Neural progenitor cell (in vitro differentiated cells): ENCODE measurements around the gene RPL10. TPM values are rescaled to one million over a fixed set of nuclear protein-coding genes. Genes with fewer than 3 reads are reported as not detected.

Source experiments
- DNase-seq: peaks from one replicate; pipeline ENCODE4 v3.0.0-alpha.2; 2016; ENCODE audit warnings: low spot score
- H2AFZ ChIP-seq: fragments of 200-600 bp; sonication (generic); replicated peaks from 2 replicates; pipeline ENCODE4 v1.6.1; 2016; ENCODE audit warnings: antibody characterized with exemption
- H3F3A ChIP-seq: fragments of 200-600 bp; sonication (generic); 2 replicates; pipeline ENCODE4 v1.6.1; 2016; ENCODE audit warnings: antibody characterized with exemption, low read depth
- H3K27ac ChIP-seq: fragments of 200-600 bp; sonication (generic); 2 replicates; pipeline ENCODE4 v1.5.1; 2016; ENCODE audit warnings: mild to moderate bottlenecking
- H3K27me3 ChIP-seq: fragments of 200-600 bp; sonication (generic); 2 replicates; pipeline ENCODE4 v1.6.1; 2016; ENCODE audit warnings: mild to moderate bottlenecking, moderate library complexity
- H3K36me3 ChIP-seq: fragments of 200-600 bp; sonication (generic); 2 replicates; pipeline ENCODE4 v1.5.1; 2016
- H3K4me1 ChIP-seq: fragments of 200-600 bp; sonication (generic); 2 replicates; pipeline ENCODE4 v1.6.1; 2016; ENCODE audit warnings: mixed run types
- H3K4me2 ChIP-seq: fragments of 200-600 bp; sonication (generic); 2 replicates; pipeline ENCODE4 v1.6.1; 2016
- H3K4me3 ChIP-seq: fragments of 200-600 bp; sonication (generic); 2 replicates; pipeline ENCODE4 v1.5.1; 2016
- H3K79me2 ChIP-seq: fragments of 200-600 bp; sonication (generic); 2 replicates; pipeline ENCODE4 v1.6.1; 2016; ENCODE audit warnings: low read depth
- H3K9ac ChIP-seq: fragments of 200-600 bp; sonication (generic); 2 replicates; pipeline ENCODE4 v1.6.1; 2016
- H3K9me3 ChIP-seq: fragments of 200-600 bp; sonication (generic); 2 replicates; pipeline ENCODE4 v1.5.1; 2016; ENCODE audit warnings: low read depth
- H4K20me1 ChIP-seq: fragments of 200-600 bp; sonication (generic); 2 replicates; pipeline ENCODE4 v1.6.1; 2016; ENCODE audit warnings: low read depth
- H3K27ac Mint-ChIP-seq: 3 replicates; pipeline ENCODE4 v1.8.0; 2021; ENCODE audit warnings: mixed read lengths
- H3K27me3 Mint-ChIP-seq: 2 replicates; pipeline ENCODE4 v1.8.0; 2022; ENCODE audit warnings: low read depth, mild to moderate bottlenecking, inconsistent platforms, moderate library complexity, mixed read lengths; ENCODE audit not compliant: insufficient read depth
- H3K36me3 Mint-ChIP-seq: 3 replicates; pipeline ENCODE4 v1.8.0; 2021; ENCODE audit warnings: mixed read lengths
- H3K4me1 Mint-ChIP-seq: 3 replicates; pipeline ENCODE4 v1.8.0; 2021; ENCODE audit warnings: mixed read lengths
- H3K4me3 Mint-ChIP-seq: 3 replicates; pipeline ENCODE4 v1.8.0; 2021; ENCODE audit warnings: mild to moderate bottlenecking, moderate library complexity, mixed read lengths
- H3K9me3 Mint-ChIP-seq: 3 replicates; pipeline ENCODE4 v1.8.0; 2020; ENCODE audit warnings: mixed read lengths
- EZH2 ChIP-seq: fragments of 200-600 bp; sonication (generic); IDR thresholded peaks from 2 replicates; pipeline ENCODE4 v1.6.1; 2017; ENCODE audit warnings: antibody characterized with exemption, mild to moderate bottlenecking, moderate library complexity
- EZH2phosphoT487 ChIP-seq: fragments of 200-600 bp; sonication (generic); IDR thresholded peaks from 2 replicates; pipeline ENCODE4 v1.6.1; 2017; ENCODE audit warnings: antibody characterized with exemption
- total RNA-seq: library from RNA; depleted of rRNA; stranded (reverse); fragments of >200 nt; gene quantifications from 2 replicates; pipeline ENCODE4 v1.2.3, GENCODE V29; 2015; ENCODE audit warnings: low replicate concordance
- TF ChIP-seq, protein P1 (sequence below): fragments of 200-600 bp; sonication (generic); IDR thresholded peaks from 2 replicates; pipeline ENCODE4 v1.5.1; 2017; ENCODE audit warnings: antibody characterized with exemption, mild to moderate bottlenecking

RPL10 gene
- total RNA-seq, 1 donor from 2014 or later = 4,507 TPM

DNA sequence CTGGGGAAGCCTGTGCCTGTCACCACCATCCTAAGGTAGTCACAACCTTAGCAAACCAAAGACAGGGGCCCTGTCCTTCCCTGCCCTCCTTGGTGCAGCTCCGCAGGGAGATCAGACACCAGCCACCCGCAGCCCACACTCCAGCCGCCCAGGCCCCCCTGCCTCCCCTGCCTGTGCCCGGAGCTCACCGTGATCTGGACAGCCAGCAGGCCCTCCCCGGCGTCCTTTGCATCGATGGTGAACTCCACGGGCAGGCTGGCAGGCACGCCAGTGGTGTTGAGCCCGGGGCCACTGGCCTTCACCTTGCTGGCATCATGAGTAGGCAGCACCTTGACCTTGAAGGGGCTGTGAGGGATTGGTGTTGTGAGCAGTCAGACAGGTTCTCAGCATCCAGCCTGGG, 40.2 kb upstream of the RPL10 start:
- peaks cover 12% of the 10 kb centered on the region for H3K9me3 Mint-ChIP-seq
- Histone ChIP-seq H3F3A (no peaks in the 10 kb centered on the region), H3K27ac (no peak overlapping the region), H3K4me1 (no peaks in the 10 kb centered on the region), H3K4me2 (no peak overlapping the region), H3K9ac (no peak overlapping the region), H3K27me3 (no peaks in the 10 kb centered on the region), H2AFZ (no peak overlapping the region), H4K20me1 (peaks cover 51% of the 10 kb centered on the region), H3K9me3 (no peaks in the 10 kb centered on the region), H3K79me2 (no peaks in the 10 kb centered on the region), H3K4me3 (no peak overlapping the region), H3K36me3 (no peaks in the 10 kb centered on the region)
- peaks cover 6% of the 10 kb centered on the region for H3K27me3 Mint-ChIP-seq
- peaks cover 6% of the 10 kb centered on the region for H3K36me3 Mint-ChIP-seq
- no peak for DNase-seq
- TF ChIP-seq EZH2 = no peak
- TF ChIP-seq, protein P1, sequence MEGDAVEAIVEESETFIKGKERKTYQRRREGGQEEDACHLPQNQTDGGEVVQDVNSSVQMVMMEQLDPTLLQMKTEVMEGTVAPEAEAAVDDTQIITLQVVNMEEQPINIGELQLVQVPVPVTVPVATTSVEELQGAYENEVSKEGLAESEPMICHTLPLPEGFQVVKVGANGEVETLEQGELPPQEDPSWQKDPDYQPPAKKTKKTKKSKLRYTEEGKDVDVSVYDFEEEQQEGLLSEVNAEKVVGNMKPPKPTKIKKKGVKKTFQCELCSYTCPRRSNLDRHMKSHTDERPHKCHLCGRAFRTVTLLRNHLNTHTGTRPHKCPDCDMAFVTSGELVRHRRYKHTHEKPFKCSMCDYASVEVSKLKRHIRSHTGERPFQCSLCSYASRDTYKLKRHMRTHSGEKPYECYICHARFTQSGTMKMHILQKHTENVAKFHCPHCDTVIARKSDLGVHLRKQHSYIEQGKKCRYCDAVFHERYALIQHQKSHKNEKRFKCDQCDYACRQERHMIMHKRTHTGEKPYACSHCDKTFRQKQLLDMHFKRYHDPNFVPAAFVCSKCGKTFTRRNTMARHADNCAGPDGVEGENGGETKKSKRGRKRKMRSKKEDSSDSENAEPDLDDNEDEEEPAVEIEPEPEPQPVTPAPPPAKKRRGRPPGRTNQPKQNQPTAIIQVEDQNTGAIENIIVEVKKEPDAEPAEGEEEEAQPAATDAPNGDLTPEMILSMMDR = no peak
- TF ChIP-seq EZH2phosphoT487 = no peak
- H3K4me3 Mint-ChIP-seq = no peak overlapping the region
- H3K27ac Mint-ChIP-seq = no peak overlapping the region
- no peaks in the 10 kb centered on the region for H3K4me1 Mint-ChIP-seq

DNA sequence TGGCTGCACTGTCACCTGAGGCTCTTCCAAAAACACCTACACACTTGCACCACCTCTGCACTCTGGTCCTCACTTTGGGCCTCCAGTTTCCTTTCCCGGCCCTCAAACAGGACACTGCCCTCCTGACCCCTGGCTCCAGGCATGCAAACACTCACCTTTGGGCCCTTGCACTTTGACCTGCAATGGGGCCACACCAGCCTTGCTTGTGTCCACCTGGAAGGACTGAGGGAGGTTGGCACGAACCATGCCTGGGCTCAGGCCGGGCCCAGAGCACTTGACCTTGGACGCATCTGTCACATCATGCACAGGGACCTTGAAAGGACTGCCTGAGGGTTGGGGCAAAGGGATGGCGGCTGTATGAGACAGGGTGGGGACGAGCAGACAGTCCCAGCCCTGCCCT, 39.3 kb upstream of the RPL10 start:
- H4K20me1 ChIP-seq = peaks cover 50% of the 10 kb centered on the region
- H3K27me3 ChIP-seq = no peaks in the 10 kb centered on the region
- H3K36me3 ChIP-seq = no peaks in the 10 kb centered on the region
- H3K36me3 Mint-ChIP-seq = peaks cover 8% of the 10 kb centered on the region
- no peak for TF ChIP-seq EZH2
- TF ChIP-seq, protein P1 = no peak
- TF ChIP-seq EZH2phosphoT487 = no peak
- H3K79me2 ChIP-seq = no peaks in the 10 kb centered on the region
- no peak overlapping the region for H3K27ac ChIP-seq
- no peaks in the 10 kb centered on the region for H3F3A ChIP-seq
- no peaks in the 10 kb centered on the region for H3K4me1 ChIP-seq
- H3K27ac Mint-ChIP-seq = no peak overlapping the region
- no peak for DNase-seq
- H3K9ac ChIP-seq = no peak overlapping the region
- H3K4me2 ChIP-seq = no peak overlapping the region
- peaks cover 6% of the 10 kb centered on the region for H3K27me3 Mint-ChIP-seq
- no peak overlapping the region for H3K4me3 Mint-ChIP-seq
- H3K4me3 ChIP-seq = no peak overlapping the region
- H2AFZ ChIP-seq = no peak overlapping the region
- H3K9me3 Mint-ChIP-seq = peaks cover 14% of the 10 kb centered on the region
- H3K9me3 ChIP-seq = no peaks in the 10 kb centered on the region
- H3K4me1 Mint-ChIP-seq = no peaks in the 10 kb centered on the region

DNA sequence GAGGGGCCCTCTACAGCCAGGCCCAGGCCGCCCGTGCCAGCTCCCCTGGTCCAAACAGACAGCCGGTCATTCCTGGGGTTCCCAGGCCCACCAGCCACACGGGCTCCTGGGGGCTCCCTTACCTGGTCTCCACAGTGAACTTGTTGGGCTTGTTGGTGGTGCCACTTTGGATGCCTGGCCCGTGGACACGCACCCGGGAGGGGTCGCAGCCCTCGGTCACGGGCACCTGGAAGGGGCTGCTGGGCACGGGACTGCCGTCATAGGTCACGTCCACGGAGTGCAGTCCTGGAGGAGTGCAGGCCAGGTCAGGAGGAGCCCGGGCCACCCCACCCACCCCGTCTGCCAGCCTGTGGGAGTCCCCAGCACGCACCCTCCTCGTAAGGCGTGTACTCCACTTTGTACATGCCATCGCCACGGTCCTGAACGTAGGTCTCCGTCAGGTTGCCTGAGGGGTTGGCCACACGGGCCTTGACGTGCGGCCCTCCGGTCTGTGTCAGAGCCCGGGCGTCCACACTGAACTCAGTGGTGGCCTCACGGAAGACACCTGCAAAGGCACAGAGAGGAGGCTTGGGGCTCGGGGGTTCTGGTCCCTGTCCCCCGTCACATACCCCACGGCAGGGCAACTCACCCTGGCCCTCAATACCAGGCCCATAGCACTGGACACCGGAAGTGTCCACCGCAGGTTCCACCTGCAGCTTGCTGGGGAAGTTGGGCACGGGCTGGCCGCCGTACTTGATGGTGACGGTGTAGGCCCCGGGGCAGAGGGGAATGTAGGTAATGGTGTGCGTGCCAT, 38.6 kb upstream of the RPL10 start:
- no peak overlapping the region for H3K4me3 Mint-ChIP-seq
- peaks cover 5% of the 10 kb centered on the region for H3K27me3 Mint-ChIP-seq
- no peak overlapping the region for H3K4me3 ChIP-seq
- H3F3A ChIP-seq = no peaks in the 10 kb centered on the region
- H3K4me1 ChIP-seq = no peaks in the 10 kb centered on the region
- H3K4me2 ChIP-seq = no peak overlapping the region
- H4K20me1 ChIP-seq = peaks cover 54% of the 10 kb centered on the region
- no peak overlapping the region for H3K27ac ChIP-seq
- no peak for DNase-seq
- H3K27me3 ChIP-seq = no peaks in the 10 kb centered on the region
- peaks cover 8% of the 10 kb centered on the region for H3K36me3 Mint-ChIP-seq
- H3K4me1 Mint-ChIP-seq = no peaks in the 10 kb centered on the region
- H3K27ac Mint-ChIP-seq = no peak overlapping the region
- no peaks in the 10 kb centered on the region for H3K79me2 ChIP-seq
- peaks cover 14% of the 10 kb centered on the region for H3K9me3 Mint-ChIP-seq
- TF ChIP-seq EZH2 (no peak), EZH2phosphoT487 (no peak)
- TF ChIP-seq, protein P1 = no peak
- no peaks in the 10 kb centered on the region for H3K36me3 ChIP-seq
- no peak overlapping the region for H2AFZ ChIP-seq
- H3K9me3 ChIP-seq = no peaks in the 10 kb centered on the region
- H3K9ac ChIP-seq = no peak overlapping the region
